ENCODE results near the gene TSC1. TPM values are rescaled to one million over a fixed set of nuclear protein-coding genes. Genes with fewer than 3 reads are reported as not detected.
A peak's percentile ranks its signal among the peaks of the same experiment; 100 is the strongest.

TSC1 gene
- total RNA-seq, 1 experiment from 2014 or later = 16.5 TPM

DNA sequence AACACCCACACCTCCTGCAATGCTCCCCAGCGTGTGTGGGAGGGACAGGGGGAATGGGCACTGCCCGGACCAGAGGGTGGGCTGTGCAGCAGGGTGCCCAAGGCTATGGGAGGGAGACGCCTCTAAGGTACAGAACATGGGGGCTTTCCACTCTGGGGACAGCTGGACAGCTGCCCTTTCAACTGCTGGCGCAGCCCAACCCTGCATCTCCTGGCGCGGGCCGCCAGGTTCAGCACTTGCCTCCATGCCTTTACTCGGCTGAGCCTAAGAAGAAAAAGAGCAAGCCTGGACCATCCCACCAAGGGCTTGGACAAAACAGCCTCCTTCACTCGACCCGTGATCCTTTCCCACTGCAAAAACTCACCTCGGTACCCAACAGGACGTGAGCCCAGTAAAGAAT, 81.3 kb downstream of the TSC1 start:
- DNase-seq (ENCODE audit: low spot score) = no peak

DNA sequence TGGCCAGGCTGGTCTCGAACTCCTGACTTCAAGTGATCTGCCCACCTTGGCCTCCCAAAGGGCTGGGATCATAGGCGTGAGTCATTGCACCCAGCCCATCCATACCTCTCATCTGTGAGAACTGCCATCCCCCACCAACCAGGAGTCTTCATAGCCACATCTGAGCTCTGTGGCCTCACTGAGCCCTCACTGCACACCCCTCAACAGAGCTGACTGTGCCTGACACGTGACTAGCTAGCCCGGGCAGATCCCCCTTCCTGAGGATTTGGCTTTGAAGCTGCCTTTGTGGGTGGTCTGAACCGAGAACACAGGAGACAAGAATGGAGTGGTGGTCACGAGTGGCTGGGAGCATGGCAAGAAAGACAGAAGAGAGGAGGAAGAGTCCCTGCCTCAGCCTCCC, 81.9 kb downstream of the TSC1 start:
- no peak for DNase-seq (ENCODE audit: low spot score)

DNA sequence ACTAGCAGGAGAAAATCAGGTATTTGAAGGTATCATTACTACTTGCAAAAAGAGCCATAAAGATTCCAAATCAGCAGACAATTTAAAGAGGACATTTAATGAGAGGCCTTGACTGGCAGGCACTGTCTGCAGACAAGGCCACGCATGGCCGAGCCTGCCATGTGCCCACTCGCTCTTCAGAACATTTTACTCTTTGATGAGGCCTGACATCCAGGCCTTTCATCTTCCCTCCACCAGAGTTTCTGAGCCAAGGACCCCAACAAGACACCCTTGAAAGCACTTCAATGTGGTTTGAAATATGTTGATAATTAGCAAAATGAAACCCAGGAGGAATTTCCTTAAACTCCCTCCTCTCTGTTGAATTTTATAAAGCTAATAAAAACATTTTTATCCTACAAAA, 82.8 kb downstream of the TSC1 start:
- DNase-seq (ENCODE audit: low spot score) = no peak

DNA sequence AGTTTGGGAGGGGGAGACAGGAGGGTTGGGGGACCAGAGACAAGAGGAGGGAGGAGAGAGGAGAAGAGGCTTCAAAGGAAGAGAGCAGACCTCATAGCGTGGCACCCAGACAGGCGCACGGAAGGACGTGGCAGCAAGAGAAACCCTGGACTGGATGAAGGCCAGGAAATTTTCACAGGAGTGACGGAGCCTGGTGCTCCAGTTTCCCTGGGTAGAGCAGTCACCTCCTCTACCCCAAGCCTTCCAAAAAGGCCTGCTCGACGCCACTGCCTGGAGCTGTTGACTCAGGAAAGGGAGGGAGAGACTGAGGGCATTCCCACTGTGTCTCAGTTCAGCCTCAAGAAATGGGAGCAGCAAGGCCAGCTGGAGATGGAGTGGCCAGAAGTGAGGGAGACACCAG, 85.7 kb downstream of the TSC1 start:
- DNase-seq (ENCODE audit: low spot score) = no peak

DNA sequence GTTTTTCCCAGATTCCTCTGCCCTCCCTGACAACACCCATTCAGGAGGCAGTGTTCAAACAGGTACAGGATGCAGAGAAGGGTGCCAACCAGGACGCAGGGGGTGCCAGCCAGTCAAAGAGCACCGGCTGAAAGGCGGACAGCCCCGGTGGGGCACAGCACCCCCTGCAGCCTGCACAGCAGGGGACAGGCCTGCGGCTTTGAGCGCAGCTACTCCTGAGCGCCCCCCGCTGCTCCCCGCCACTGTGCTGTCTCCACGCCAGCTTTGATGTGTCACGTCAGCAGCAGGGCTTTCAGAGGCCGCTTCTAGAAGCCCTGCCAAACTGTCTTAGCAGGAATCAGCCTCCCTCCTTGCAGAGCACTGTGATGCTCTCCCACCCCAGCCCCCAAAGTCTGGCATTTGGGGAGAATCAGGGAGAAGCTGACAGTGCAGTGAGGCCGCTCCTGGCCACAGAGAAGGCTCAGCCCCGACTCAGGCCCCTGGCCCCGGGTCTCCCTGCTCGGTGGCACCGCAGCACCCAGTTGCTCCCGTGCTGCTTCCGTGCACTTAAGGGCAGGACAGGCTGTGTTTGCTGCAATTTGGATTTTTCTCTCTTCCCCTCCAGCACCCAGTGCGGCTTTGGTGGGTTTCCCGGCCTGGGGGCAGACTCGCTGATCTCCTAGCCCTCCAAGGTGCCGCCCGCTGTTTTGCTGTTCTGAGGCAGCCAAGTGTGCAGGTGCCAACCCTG, 86.6 kb downstream of the TSC1 start:
- DNase-seq (ENCODE audit: low spot score) = no peak

DNA sequence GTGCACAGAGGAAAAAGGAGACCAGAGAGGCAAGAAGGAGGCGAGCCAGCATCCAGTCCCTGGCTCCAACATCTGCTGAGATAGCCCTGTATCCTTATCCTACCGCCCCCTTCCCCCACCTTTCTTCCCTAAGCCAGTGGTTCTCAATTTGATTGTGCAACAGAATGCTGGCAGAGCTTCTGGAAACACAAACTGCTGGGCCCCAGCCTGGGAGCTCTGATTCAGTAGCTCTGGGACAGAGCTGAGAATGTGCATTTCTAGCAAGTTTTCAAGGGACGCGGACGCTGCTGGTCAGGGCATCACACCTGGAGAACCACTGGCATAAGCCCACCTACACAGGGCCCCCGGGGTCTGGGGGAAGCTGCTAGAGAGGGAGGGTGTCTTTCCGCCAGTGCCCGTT, 87.4 kb downstream of the TSC1 start:
- no peak for DNase-seq (ENCODE audit: low spot score)

DNA sequence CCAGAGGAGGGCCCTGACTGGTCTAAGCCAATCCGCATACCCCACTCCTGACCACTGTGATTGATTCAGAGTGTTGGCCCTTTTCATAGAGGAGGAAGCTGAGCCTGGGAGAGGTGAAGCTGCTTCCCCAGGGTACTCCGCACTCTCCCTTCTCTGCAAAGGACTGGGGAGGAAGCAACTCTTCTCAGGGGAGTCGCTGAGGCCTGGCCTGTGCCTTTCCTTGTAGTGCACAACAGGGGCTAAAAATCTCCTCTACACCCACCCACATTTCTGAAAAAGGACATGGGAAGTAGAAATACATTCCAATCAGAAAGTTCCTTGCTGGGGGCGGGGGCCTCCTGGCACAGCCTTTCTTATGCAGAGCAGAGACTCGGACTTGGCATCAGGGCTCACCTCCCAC, 88.5 kb downstream of the TSC1 start:
- no peak for DNase-seq (ENCODE audit: low spot score)

DNA sequence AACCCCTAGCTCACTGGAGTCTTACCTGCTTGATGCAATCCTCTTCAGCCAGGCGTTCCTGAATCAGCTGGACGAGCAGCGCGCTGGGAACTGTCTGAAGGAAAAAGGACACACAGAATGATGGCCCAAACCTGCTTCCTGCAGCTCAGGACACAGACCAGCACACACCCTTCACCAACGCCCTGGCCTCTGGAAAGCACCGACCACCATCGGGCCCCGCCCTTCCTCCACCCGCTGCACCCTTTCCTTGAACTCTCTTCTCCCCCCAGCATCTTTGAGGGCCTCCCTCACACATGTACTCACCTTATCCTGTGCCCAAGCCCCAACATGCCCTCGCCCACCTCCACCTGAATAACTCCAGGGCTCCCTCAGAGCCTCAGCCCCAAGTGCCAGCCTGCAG, 89.6 kb downstream of the TSC1 start:
- no peak for DNase-seq (ENCODE audit: low spot score)

DNA sequence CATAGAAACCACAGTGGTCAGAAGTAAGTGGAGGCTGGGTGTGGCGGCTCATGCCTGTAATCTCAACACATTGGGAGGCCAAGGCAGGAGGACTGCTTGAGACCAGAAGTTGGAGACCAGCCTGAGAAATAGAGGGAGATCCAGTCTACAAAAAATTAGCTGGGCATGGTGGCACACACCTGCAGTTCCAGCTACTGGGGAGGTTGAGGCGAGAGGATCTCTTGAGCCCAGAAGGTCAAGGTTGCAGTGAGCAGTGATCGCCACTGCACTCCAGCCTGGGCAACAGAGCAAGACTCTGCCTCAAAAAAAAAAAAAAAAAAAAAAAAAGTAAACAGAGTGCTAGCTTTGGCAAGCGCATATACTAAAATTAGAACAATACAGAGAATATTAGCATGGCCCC, 90.9 kb downstream of the TSC1 start:
- DNase-seq (ENCODE audit: low spot score) = no peak

DNA sequence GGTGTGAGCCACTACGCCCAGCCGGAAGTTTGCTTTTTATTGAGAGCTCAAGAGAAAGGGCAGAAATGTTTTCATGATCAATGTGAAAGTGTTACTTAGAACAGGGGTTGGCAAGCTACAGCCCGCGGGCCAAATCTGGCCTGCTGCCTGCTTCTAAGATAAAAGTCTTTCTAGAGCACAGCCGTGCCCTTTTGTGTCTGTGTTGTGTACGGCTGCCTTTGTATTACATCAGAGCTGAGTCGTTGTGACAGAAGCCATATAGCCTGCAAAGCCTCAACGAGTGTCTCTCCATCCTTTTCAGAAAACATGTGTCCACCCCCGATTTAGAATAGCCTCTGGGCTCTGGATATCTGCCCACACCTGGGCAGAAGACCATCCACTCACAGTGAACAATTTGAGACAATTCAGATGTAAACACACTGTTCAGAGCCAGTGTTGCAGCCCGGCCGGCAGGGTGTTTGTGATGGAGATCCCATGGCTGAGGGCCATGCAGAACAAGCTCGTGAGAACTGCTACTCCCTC, 95.2 kb downstream of the TSC1 start:
- DNase-seq (ENCODE audit: low spot score) = peak; percentile 25

DNA sequence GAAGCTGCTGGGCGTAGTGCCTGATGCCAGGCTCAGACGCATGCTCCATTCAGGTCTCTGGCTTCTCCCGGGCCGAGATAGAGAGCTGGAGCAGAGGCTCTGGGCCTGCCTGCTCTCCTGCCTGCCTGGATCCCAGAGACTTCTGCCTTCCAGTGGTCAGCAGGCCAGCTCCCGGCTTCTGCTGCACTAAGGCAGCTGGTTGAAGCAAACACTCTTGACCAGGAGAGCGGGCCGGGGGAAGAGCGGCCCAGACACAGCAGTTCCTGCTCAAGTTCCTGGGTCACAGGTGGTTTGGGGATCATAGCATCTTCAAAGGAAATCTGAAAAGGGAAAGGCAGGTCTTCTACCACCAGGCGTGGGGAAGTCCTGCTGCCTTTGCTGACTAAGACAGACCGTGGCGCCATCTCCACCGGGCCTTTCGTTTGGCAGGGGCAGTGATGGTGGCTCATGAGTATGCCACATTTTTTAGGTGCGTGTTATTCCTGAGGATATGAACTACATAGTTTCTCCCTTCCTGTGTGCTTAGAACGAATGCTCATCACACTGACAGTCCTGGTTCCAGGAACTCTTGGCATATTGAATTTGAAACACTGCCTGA, 97.4 kb downstream of the TSC1 start:
- DNase-seq (ENCODE audit: low spot score) = no peak

DNA sequence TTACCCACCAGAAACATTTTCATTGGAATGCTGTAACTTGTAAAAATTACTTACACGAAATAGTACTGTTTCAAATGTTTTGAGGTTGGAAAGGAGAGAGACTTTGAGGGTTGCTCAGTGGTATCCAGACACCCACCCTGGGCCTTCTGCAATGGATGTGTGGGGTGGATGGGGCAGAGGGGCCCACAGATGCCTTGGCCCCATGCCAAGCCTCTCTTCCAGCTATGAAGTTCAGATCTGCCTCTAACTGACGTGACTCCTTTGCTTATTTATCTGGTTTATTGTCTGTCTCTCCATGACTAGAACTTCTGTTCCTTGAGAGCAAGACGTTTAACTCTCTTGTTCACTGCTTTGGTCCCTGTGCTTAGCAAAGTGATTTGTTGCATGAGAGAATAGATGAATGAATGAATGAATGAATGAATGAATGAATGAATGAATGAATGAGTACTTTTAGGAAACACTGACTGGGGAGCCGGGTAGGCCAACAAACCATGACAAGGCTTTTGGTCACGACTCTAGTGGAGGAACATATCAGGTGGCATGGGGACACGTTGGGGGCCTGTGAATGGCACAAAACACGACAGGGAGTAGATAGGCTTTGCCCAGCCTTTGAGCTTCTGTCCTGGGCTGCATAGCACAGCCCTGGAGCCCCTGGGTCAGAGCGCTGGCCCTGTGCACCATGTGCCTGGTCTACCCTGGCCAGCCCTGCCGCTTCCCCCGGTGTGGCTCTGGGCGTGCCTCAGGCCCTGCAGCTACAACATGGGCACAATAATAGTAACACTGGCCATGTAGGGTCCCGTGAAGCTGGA, 98.1 kb downstream of the TSC1 start:
- no peak for DNase-seq (ENCODE audit: low spot score)

DNA sequence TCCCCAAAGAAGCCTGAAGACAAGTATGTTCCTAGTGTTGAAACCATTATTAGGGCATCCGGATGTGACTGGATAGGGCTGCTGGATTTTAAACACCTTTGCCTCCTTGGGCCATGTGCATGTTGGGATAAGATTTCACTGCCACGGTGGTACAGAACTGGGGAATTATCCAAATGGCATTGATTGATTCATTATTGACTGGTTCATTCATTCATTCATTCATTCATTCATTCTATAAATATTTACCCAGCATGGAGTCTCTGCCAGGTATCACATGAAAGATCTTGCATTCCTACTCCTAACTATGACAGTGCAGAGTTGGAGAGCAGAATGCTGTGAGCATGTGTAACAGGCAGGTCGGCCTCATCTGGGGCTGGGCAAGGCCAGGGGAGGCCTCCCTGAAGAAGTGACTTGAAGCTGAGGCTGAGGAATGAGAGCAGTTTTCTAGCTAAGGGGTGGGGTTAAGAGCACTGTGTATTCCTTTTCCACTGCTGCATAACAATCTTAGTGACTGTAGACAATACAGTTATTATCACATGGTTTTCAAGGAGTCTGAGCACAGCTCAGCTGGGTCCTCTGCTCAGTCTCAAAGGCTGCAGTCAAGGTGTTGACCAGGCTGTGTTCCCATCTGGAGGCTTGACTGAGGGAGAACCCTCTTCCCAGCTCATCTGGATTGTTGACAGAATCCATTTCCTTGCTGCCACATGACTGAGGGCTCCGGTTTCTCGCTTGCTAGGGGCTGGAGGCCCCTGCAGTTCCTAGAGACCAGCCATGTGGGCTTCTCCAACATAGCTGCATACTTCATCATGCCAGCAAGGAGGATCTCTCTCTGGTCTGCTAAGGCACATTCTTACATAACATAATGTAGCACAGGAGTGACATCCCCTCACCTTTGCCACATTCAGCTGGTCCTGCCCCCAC, 102.0 kb downstream of the TSC1 start:
- no peak for DNase-seq (ENCODE audit: low spot score)

Small RNAs within 50 kb of the gene (small RNA-seq; reads per million reads assigned to genes)
- gene AL593851.1 = not detected
- not detected for gene MIR548AW
- gene RNU7-21P = not detected

Other genes with a start within 250 kb of the TSC1 start
- gene AK8, start 66.3 kb downstream of the TSC1 start, total RNA-seq (2014; rRNA removed; shearing (Covaris generic)) = not detected in 2 replicates
- 1.3 and 1.4 TPM in 2 replicates for gene SPACA9, start 65.7 kb downstream of the TSC1 start, total RNA-seq (2014; rRNA removed; shearing (Covaris generic))
- not detected in 2 replicates for gene GFI1B, start 34.1 kb upstream of the TSC1 start, total RNA-seq (2014; rRNA removed; shearing (Covaris generic))
- gene GTF3C5, start 86.4 kb upstream of the TSC1 start, total RNA-seq (2014; rRNA removed; shearing (Covaris generic)) = 136 and 159 TPM in 2 replicates
- gene CEL, start 117.4 kb upstream of the TSC1 start, total RNA-seq (2014; rRNA removed; shearing (Covaris generic)) = 0.08 and 0.58 TPM in 2 replicates
- gene RALGDS, start 176.6 kb upstream of the TSC1 start, total RNA-seq (2014; rRNA removed; shearing (Covaris generic)) = 95.0 and 102 TPM in 2 replicates
- gene GBGT1, start 219.3 kb upstream of the TSC1 start, total RNA-seq (2014; rRNA removed; shearing (Covaris generic)) = not detected in 2 replicates

Data from HT-29 (cell line).